Activated CD4-positive, alpha-beta T cell treated with anti-CD3 and anti-CD28 coated beads, Interleukin-2, amount 50 U/mL, for 24 hours (primary cell): ENCODE results near the gene STK24.
A peak's percentile ranks its signal among the peaks of the same experiment; 100 is the strongest.

ENCODE experiments used
- DNase-seq, 2 donors: peaks; one replicate each; pipeline ENCODE4 v3.0.0-alpha.2; 2020; ENCODE audit warnings: low read depth in 1 of 2, low spot score in 1 of 2

STK24 gene

DNA sequence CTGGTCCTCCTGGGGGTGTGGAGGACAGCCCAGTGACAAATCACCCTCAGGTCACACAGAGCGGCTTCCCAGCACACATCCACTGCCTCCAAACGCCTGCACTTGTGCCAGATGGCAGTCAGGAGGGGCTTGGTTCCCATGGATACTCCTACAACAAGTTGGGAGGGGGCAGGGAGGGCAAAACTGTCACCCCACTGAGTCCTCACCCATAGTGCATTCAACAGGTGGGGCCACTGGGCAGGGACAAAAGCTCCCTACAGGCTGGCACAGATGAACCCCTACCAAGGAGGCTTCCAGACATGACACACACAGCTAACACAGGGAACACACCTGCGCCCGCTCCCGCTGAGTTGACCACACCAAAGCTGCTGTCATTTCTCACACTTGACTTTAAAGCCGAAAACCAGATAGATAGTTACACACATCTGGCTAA, 120.5 kb downstream of the STK24 start:
- DNase-seq, result no peak

DNA sequence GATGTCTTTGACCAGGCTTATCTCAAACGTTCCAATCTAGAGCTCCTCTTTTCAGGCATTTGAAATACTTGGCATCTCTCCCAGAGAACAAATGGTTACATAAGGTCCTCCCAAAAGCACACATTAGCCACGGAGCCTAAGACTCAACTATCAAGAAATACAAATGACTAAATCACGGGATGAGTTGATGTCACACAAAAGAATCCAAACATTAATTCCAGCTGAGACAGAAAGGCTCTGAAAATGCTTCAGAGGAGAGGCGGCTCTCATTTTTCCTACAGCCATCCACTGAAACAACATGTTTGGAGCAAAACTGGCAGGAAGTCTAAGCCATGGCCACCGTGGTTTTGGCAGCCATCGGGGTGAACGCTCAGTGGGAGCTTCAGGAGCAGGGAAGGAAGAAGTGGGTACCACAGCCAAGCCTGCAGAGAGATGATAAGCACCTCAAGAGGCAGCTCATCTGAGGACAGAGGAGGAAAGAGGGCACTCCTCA, 122.5 kb downstream of the STK24 start:
- no peak for DNase-seq

DNA sequence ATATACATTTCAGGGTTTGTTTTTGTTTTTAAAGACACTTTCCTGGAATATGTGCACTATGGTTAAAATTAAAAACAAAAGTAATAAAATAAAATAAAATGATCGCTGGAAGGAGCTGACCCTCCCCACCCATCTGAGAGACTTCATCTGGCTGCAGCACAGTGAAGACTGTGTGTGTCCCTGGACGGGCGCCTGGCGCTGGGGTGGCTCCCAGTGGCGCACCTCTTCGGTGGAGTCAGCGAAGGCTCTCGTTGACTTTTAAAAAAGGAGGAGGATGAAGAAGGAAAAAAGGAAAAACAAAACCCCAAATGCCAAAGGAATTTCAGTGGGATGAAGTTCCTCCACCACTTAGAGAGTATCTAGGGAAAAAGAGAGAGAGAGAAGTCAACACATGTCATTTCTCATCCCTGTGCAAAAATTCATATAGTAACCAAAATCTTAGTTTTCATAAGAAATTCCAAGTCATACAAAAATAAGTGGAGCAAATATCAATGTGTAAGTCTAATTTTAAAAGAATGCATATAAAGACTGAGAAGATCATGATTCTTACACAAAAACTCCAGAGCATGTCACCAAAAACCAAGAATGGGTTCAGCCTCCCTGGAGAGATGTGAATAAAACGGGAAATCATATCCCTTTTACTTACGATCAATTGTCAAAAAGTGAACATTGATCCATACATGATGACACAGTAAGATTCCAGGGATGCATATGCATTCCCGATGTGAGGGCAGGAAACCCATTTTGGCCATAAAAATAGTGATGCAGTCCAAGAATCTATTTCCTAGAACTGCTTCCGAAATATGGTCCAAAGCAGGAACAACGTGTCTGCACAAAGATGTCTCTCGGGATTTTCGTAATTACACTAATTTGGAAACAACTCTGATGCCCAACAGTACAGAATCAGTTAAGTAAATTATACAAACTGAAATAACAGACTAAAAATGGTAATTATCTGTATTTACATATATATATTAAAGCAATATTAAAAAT, 123.8 kb downstream of the STK24 start:
- DNase-seq, result no peak

DNA sequence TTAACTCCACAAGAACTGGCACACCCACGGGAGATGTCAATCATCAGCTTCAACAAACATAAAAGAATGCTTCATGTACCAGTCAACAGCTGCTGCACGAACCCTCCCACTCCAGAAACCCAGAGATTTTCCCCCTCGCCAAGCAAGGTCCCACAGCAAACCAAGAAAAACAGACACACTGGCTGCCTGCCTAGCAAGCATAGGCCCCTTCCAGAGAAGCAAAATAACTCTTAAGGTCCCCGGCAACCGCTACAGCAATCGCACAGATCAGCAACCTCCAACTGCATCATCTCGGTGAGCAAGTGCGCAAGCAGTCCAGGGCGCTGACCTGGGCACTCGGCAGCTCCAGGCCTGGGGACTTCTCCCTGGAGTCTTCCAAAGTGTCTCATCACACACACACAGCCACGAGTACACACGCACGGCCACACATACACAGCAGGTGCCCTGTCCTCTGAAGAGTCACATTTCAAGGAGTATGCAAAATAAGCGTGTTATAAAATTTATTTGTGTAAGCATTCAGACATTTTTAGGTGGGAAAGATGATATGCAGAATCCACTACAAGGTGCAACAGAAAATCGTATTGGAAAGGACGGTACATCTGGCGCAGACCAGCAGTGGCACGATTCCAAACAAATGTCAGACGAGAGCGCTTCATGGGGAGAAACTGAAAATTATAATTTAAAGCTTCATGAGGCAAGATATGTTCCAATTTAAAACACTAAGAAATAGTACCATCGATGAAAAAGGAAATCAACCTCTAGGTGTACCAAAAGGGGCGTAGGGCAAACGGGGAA, 125.0 kb downstream of the STK24 start:
- no peak for DNase-seq

DNA sequence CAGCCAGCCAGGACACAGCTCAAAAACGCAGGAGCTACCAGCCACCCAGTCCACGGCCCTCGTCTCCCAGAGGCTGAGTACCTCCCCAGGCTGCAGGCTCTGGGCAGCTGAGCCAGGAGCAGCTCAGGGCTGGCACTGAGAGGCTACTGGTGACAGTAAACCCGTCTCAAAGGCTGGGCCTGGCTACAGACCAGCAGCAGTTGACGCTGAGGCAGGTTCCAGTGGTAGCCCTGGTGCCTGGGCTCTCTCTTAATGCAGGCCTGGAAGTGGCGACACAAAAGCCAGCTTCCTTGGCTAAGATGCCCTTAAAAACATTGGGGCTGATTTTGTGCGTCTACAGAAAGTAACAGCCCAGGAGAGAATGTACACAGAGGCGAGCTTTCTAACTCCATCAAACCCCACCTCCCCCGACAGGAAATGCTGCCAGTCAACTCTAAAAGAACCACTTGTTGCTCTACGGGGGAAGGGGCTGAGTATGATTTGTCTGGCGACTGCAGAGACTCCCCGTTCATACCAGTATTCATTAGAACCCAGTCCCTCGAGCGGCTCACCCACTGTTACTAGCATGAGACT, 126.3 kb downstream of the STK24 start:
- no peak for DNase-seq

- no peak for DNase-seq
These were observed 126.9 kb downstream of the STK24 start for GRCh38 chr13:98450026-98450425.

GRCh38 chr13:98449273-98449672, 127.6 kb downstream of the STK24 start:
- DNase-seq, result no peak

- no peak for DNase-seq
These were observed 128.3 kb downstream of the STK24 start for GRCh38 chr13:98448642-98448928.

GRCh38 chr13:98447881-98448641, 128.8 kb downstream of the STK24 start:
- DNase-seq, result no peak

DNA sequence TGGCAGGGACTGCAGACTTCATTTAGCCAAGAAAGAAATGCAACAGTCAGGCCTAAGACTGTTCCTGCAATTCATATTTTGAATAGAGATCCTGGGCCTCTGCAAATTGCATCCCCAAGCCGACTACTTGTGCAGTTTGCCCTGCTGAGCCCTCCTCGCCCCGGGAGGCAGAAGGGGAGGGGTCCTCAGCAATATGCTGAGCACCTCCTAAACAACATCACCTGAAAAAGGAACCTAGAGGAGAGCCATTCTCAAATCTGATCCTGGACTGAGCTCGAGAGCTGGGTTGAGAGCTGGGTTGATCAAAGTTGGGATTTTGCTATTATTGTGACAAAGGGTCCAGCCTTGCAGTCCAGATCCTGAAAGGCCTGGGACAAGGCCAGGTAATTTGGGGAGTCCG, 129.8 kb downstream of the STK24 start:
- DNase-seq, result no peak

DNA sequence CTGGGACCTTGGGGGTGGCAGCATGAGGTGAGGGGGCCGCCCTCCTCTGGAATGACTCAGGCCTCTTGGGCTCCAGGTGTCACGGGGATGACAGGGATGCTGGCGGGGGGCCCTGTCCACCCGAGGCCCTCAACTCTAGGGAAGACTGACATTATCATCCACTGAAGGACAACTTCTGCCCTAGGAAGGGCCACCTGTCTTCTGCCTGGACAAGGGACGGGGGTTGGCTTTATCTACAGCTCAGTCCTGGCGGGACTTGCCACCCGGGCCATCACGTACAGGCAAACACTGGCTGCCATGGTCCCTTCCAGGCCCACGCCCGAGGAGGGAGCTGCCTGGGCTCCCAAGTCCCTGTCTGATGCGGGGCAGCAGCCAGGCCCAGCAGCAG, 130.7 kb downstream of the STK24 start:
- DNase-seq, result no peak

- peak; percentile 63 to 71 for DNase-seq
These were observed 131.3 kb downstream of the STK24 start for GRCh38 chr13:98445340-98446233.

GRCh38 chr13:98444381-98444780, 132.5 kb downstream of the STK24 start:
- DNase-seq, result no peak

DNA sequence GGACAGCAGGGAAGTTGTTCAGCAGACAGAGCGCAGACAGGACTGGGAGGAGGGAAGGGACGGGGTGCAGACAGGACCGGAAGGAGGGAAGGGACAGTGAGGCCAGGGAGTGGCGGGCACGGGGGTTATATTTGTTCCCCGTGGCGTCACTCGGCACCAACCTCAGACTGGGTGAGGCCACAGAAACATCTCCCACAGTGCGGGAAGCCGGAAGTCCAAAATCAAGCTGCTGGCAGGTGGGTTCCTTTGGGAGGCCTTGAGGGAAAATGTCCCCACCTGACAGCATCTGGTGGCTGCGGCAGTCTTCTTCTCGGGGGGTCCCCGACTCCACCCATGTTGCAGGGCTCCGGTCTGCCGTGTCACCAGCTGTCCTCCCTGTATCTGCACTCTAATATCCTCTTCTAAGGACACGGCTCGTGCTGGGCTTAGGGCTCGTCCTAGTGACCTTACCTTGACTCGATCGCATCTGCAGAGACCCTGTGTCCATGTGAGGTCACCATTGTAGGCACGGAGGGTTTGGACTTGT, 133.0 kb downstream of the STK24 start:
- DNase-seq, result no peak

GRCh38 chr13:98443329-98443728, 133.6 kb downstream of the STK24 start:
- DNase-seq, result no peak

GRCh38 chr13:98442391-98443230, 134.3 kb downstream of the STK24 start:
- no peak for DNase-seq

- DNase-seq, result no peak
These were observed 135.7 kb downstream of the STK24 start for GRCh38 chr13:98441056-98441676.

- no peak for DNase-seq
These were observed 136.4 kb downstream of the STK24 start for GRCh38 chr13:98440390-98441055.
